ENCODE data around the gene POU4F2. TPM values are rescaled to one million over a fixed set of nuclear protein-coding genes. Genes with fewer than 3 reads are reported as not detected.

POU4F2 gene
- total RNA-seq, 1 donor from 2014 or later: not detected

DNA sequence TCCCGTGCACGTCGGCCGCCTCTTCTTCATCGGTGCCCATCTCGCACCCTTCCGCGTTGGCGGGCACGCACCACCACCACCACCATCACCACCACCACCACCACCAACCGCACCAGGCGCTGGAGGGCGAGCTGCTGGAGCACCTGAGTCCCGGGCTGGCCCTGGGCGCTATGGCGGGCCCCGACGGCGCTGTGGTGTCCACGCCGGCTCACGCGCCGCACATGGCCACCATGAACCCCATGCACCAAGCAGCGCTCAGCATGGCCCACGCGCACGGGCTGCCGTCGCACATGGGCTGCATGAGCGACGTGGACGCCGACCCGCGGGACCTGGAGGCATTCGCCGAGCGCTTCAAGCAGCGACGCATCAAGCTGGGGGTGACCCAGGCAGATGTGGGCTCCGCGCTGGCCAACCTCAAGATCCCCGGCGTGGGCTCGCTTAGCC, 1.4 kb downstream of the POU4F2 start:
- TF ChIP-seq, protein P1, sequence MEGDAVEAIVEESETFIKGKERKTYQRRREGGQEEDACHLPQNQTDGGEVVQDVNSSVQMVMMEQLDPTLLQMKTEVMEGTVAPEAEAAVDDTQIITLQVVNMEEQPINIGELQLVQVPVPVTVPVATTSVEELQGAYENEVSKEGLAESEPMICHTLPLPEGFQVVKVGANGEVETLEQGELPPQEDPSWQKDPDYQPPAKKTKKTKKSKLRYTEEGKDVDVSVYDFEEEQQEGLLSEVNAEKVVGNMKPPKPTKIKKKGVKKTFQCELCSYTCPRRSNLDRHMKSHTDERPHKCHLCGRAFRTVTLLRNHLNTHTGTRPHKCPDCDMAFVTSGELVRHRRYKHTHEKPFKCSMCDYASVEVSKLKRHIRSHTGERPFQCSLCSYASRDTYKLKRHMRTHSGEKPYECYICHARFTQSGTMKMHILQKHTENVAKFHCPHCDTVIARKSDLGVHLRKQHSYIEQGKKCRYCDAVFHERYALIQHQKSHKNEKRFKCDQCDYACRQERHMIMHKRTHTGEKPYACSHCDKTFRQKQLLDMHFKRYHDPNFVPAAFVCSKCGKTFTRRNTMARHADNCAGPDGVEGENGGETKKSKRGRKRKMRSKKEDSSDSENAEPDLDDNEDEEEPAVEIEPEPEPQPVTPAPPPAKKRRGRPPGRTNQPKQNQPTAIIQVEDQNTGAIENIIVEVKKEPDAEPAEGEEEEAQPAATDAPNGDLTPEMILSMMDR (IDR thresholded peaks at IDR 0.05): no peak
- Mint-ChIP-seq H3K27me3 (ENCODE audit: unreplicated experiment) (peaks cover 87% of the 10 kb centered on the region), H3K36me3 (ENCODE audit: unreplicated experiment) (peaks cover 2% of the 10 kb centered on the region), H3K27ac (ENCODE audit: unreplicated experiment) (no peak overlapping the region), H3K9me3 (ENCODE audit: unreplicated experiment) (peaks cover 10% of the 10 kb centered on the region), H3K4me1 (ENCODE audit: unreplicated experiment) (peaks cover 31% of the 10 kb centered on the region), H3K4me3 (ENCODE audit: unreplicated experiment) (no peak overlapping the region)
- DNase-seq (ENCODE audit: extremely low spot score, unreplicated experiment): no peak

DNA sequence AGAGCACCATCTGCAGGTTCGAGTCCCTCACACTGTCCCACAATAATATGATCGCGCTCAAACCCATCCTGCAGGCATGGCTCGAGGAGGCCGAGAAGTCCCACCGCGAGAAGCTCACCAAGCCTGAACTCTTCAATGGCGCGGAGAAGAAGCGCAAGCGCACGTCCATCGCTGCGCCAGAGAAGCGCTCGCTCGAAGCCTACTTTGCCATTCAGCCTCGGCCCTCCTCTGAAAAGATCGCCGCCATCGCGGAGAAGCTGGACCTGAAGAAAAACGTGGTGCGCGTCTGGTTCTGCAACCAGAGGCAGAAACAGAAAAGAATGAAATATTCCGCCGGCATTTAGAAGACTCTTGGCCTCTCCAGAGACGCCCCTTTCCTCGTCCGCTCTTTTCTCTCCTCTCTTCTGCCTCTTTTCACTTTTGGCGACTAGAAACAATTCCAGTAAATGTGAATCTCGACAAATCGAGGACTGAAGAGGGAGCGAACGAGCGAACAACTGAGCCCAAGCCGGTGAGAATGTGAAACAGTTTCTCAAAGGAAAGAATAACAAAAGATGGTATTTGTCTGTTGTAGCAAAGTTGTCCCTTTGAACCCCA, 1.9 kb downstream of the POU4F2 start:
- H3K36me3 Mint-ChIP-seq (ENCODE audit: unreplicated experiment): peaks cover 2% of the 10 kb centered on the region
- H3K4me1 Mint-ChIP-seq (ENCODE audit: unreplicated experiment): peaks cover 31% of the 10 kb centered on the region
- peaks cover 87% of the 10 kb centered on the region for H3K27me3 Mint-ChIP-seq (ENCODE audit: unreplicated experiment)
- peak overlapping the region; percentile 44 for H3K4me3 Mint-ChIP-seq (ENCODE audit: unreplicated experiment)
- no peak overlapping the region for H3K27ac Mint-ChIP-seq (ENCODE audit: unreplicated experiment)
- TF ChIP-seq, protein P1 (IDR thresholded peaks at IDR 0.05): no peak
- no peak for DNase-seq (ENCODE audit: extremely low spot score, unreplicated experiment)
- peaks cover 10% of the 10 kb centered on the region for H3K9me3 Mint-ChIP-seq (ENCODE audit: unreplicated experiment)

DNA sequence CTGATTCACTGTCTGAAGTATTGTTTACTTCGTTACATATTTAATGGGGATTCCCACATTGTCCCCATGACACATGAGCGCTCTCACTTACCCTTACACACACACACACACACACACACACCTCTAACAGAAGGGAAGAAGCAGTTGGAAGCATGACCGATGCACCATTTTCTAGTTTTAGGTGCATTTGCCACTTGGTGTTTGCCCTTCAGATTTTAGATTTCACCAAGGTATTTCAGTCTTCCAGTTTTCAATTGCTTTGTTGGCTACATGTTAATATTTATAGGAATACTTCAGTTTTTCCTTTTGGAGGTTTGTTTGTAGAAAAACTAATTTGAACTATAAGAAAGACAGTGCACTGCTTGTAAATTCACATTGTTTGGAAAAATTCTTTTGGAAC, 3.1 kb downstream of the POU4F2 start:
- Mint-ChIP-seq H3K27ac (ENCODE audit: unreplicated experiment) (no peak overlapping the region), H3K4me3 (ENCODE audit: unreplicated experiment) (no peak overlapping the region), H3K36me3 (ENCODE audit: unreplicated experiment) (peaks cover 2% of the 10 kb centered on the region), H3K9me3 (ENCODE audit: unreplicated experiment) (peaks cover 8% of the 10 kb centered on the region), H3K27me3 (ENCODE audit: unreplicated experiment) (peaks cover 87% of the 10 kb centered on the region), H3K4me1 (ENCODE audit: unreplicated experiment) (peaks cover 31% of the 10 kb centered on the region)
- TF ChIP-seq, protein P1 (IDR thresholded peaks at IDR 0.05): no peak
- no peak for DNase-seq (ENCODE audit: extremely low spot score, unreplicated experiment)

DNA sequence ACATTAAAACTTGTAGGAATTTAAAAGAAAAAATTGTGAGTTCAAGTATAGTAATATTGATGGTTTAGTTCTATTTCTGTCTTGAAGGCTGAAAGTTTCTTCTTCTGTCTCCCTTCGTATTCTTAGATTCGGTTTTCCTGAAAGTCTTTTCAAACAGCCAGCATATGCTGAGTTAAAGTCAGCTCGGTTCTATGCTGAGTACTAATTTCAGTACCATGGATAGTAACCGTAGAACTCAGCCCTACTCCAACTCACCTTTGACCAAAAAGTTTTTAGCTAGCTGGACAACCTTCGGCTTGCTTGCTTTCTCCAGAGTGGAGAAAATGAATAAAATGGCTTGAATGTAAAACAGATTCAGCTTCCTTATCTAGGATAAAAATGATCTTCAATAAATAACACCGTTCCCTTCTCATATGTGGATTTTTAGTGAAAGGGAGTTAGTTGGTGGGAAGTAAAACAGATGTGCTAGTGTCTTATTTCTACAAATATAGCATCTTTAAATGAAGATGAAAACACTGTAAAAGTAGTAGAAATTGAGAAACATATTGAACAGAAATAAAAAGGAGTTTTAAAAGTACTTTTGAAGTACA, 5.2 kb downstream of the POU4F2 start:
- Mint-ChIP-seq H3K4me1 (ENCODE audit: unreplicated experiment) (peaks cover 16% of the 10 kb centered on the region), H3K27ac (ENCODE audit: unreplicated experiment) (no peak overlapping the region), H3K4me3 (ENCODE audit: unreplicated experiment) (no peak overlapping the region), H3K27me3 (ENCODE audit: unreplicated experiment) (peaks cover 85% of the 10 kb centered on the region), H3K9me3 (ENCODE audit: unreplicated experiment) (peaks cover 7% of the 10 kb centered on the region), H3K36me3 (ENCODE audit: unreplicated experiment) (peaks cover 2% of the 10 kb centered on the region)
- TF ChIP-seq, protein P1 (IDR thresholded peaks at IDR 0.05): no peak
- no peak for DNase-seq (ENCODE audit: extremely low spot score, unreplicated experiment)

DNA sequence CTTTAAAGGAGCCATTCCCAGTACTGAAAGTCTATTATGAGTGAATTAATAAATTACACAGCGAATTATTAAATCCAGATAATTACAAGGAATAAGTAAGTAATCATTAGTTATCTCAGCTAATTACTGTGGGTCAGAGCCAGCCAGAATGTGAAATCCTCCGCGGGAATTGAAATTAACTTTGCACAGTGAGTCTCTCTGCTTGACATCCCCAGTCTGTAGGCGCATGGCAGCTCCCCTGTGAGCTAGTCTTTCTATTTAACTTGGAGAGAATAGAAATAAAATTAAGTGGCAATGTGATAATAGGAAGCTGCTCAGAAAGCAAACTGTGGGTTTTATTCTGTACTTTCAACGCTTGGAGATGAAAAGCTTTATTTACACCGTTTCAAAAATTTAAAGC, 7.2 kb downstream of the POU4F2 start:
- Mint-ChIP-seq H3K36me3 (ENCODE audit: unreplicated experiment) (peaks cover 2% of the 10 kb centered on the region), H3K9me3 (ENCODE audit: unreplicated experiment) (peaks cover 7% of the 10 kb centered on the region), H3K4me1 (ENCODE audit: unreplicated experiment) (peaks cover 3% of the 10 kb centered on the region), H3K4me3 (ENCODE audit: unreplicated experiment) (no peak overlapping the region), H3K27me3 (ENCODE audit: unreplicated experiment) (peaks cover 88% of the 10 kb centered on the region), H3K27ac (ENCODE audit: unreplicated experiment) (no peak overlapping the region)
- no peak for DNase-seq (ENCODE audit: extremely low spot score, unreplicated experiment)
- TF ChIP-seq, protein P1 (IDR thresholded peaks at IDR 0.05): no peak

Measured in osteocyte (in vitro differentiated cells).